BE2C (cell line): ENCODE measurements around the gene SPATA13.

Experiments
- DNase-seq: peaks from one replicate; pipeline ENCODE4 v3.0.0-alpha.2; 2020
- H3K27me3 ChIP-seq: fragments of 250-450 bp; sonication (Bioruptor Pico); 2 replicates; pipeline ENCODE4 v1.5.1; 2020; ENCODE audit warnings: mild to moderate bottlenecking
- H3K36me3 ChIP-seq: fragments of 250-450 bp; sonication (Bioruptor Pico); 2 replicates; pipeline ENCODE4 v1.5.1; 2020; ENCODE audit warnings: mild to moderate bottlenecking
- H3K4me1 ChIP-seq: fragments of 250-450 bp; sonication (Bioruptor Pico); 2 replicates; pipeline ENCODE4 v1.5.1; 2020
- H3K4me3 ChIP-seq: 2 replicates; pipeline ENCODE4 v1.5.1; 2011; ENCODE audit warnings: low read depth, low read length
- H3K9me3 ChIP-seq: fragments of 250-450 bp; sonication (Bioruptor Pico); 2 replicates; pipeline ENCODE4 v1.5.1; 2020
- CTCF ChIP-seq: IDR thresholded peaks from 2 replicates; pipeline ENCODE4 v1.5.1; 2012; ENCODE audit warnings: mild to moderate bottlenecking, low read depth, low read length

Gene SPATA13

DNA sequence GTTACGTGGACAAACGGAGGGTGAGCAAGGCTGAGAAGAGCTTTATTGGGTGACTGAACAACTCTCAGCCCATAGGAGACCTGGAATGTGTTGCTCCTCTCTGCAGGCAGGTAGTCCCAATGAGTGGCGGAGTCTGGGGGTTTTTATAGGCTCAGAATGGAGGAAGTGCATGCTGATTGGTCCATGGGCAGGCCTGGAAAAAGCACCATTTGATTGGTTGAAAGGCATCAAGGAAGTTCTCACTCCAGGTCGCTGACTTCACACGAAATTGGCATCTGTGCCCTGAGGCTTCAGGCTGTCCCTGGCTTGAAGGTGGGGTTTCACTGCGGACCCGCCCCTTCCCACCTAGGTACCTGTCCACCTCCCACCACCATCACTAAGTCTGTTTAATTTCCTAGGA lies 65.4 kb downstream of the SPATA13 start:
- no peak for TF ChIP-seq CTCF
- no peak overlapping the region for H3K4me3 ChIP-seq
- no peaks in the 10 kb centered on the region for H3K4me1 ChIP-seq
- H3K36me3 ChIP-seq: no peaks in the 10 kb centered on the region
- H3K27me3 ChIP-seq: no peaks in the 10 kb centered on the region
- no peak for DNase-seq
- H3K9me3 ChIP-seq: no peaks in the 10 kb centered on the region

GRCh38 chr13:24226762-24227161 lies 66.2 kb downstream of the SPATA13 start:
- Histone ChIP-seq H3K4me1 (no peaks in the 10 kb centered on the region), H3K27me3 (no peaks in the 10 kb centered on the region), H3K36me3 (no peaks in the 10 kb centered on the region; the same call in 1 of the 2 replicates), H3K9me3 (no peaks in the 10 kb centered on the region), H3K4me3 (no peak overlapping the region)
- no peak for TF ChIP-seq CTCF
- DNase-seq: no peak

DNA sequence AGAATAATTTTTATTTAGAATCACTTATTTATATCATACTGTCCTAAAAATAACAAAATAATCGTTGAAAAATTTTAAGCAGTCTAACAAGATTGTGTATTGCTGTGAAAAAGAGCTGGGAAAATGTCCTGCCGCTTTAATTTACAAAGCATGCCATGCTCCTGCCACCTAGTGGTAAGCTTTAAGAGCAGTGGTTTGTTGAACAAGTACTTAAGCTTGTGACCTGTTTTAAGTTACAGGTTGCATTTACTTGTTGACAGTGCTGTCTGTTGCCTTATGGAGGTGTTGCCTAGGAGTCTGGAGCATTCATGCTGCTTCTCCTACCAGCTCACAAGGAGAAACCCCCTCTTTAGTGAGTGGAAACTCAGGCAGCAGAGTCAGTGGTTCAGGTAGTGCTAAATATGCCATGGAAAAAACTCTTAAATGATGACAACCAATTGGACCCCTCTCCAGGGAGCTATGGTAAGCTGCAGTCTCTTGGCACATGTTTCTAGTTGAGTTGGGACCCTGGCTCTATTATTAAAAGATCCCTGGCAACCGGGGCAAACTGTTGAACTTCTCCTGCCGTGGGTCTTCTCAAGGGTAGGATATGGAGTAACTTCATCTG lies 68.4 kb downstream of the SPATA13 start:
- H3K9me3 ChIP-seq: no peaks in the 10 kb centered on the region
- DNase-seq: peak; percentile 40
- no peaks in the 10 kb centered on the region; the same call in 1 of the 2 replicates for H3K36me3 ChIP-seq
- H3K4me1 ChIP-seq: no peaks in the 10 kb centered on the region
- TF ChIP-seq CTCF: peak; percentile 92
- no peaks in the 10 kb centered on the region for H3K27me3 ChIP-seq
- no peak overlapping the region for H3K4me3 ChIP-seq

- Histone ChIP-seq H3K36me3 (no peaks in the 10 kb centered on the region; the same call in 1 of the 2 replicates), H3K9me3 (no peaks in the 10 kb centered on the region), H3K4me1 (no peaks in the 10 kb centered on the region), H3K27me3 (no peaks in the 10 kb centered on the region), H3K4me3 (no peak overlapping the region)
- TF ChIP-seq CTCF: no peak
- DNase-seq: no peak
Measured at GRCh38 chr13:24230428-24231072, 70.0 kb downstream of the SPATA13 start.

DNA sequence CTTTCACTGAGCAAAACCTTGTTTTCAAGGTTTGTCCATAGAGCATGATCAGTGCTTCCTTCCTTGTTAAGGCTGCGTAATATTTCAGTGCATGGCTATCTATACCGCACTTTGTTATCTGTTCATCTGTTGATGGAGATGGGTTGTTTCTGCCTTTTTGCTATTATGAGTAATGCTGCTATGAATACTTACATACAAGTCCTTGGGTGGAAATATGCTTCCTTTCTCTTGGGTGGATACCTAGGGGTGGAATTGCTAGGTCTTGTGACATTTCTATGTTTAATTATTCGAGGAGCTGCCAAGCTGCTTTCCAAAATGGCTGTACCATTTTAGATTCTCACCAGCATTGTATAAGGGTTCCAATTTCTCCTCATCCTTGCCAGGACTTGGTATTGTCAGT lies 70.9 kb downstream of the SPATA13 start:
- no peaks in the 10 kb centered on the region for H3K4me1 ChIP-seq
- H3K27me3 ChIP-seq: no peaks in the 10 kb centered on the region
- H3K4me3 ChIP-seq: no peak overlapping the region
- no peaks in the 10 kb centered on the region for H3K9me3 ChIP-seq
- TF ChIP-seq CTCF: no peak
- H3K36me3 ChIP-seq: no peaks in the 10 kb centered on the region; the same call in 1 of the 2 replicates
- DNase-seq: no peak

- H3K9me3 ChIP-seq: no peaks in the 10 kb centered on the region
- no peak for DNase-seq
- H3K4me1 ChIP-seq: no peaks in the 10 kb centered on the region
- no peak for TF ChIP-seq CTCF
- no peak overlapping the region for H3K4me3 ChIP-seq
- H3K27me3 ChIP-seq: no peaks in the 10 kb centered on the region
- H3K36me3 ChIP-seq: no peaks in the 10 kb centered on the region; the same call in 1 of the 2 replicates
Measured at GRCh38 chr13:24232037-24232436, 71.5 kb downstream of the SPATA13 start.
